Erythroblast (primary cell): ENCODE measurements around the gene UBAC2.

Experiments used
- GATA1 ChIP-seq: IDR thresholded peaks from 2 replicates; pipeline ENCODE4 v1.6.1; 2011; ENCODE audit warnings: low read depth, mild to moderate bottlenecking, control low read depth, low read length, moderate library complexity
- POLR2A ChIP-seq: IDR thresholded peaks from 2 replicates; pipeline ENCODE4 v1.6.1; 2011; ENCODE audit warnings: mild to moderate bottlenecking, low read length

GRCh38 chr13:99399623-99399974 lies 198.9 kb downstream of the UBAC2 start:
- TF ChIP-seq POLR2A (no peak), GATA1 (no peak)
